Measurements from ENCODE around the gene NHP2.
A peak's percentile ranks its signal among the peaks of the same experiment; 100 is the strongest.
"Not testable (repeated sequence)": the region's sequence is repeated elsewhere in the genome, so short reads cannot be mapped to it uniquely, and the experiment has no call there.

The NHP2 gene

DNA sequence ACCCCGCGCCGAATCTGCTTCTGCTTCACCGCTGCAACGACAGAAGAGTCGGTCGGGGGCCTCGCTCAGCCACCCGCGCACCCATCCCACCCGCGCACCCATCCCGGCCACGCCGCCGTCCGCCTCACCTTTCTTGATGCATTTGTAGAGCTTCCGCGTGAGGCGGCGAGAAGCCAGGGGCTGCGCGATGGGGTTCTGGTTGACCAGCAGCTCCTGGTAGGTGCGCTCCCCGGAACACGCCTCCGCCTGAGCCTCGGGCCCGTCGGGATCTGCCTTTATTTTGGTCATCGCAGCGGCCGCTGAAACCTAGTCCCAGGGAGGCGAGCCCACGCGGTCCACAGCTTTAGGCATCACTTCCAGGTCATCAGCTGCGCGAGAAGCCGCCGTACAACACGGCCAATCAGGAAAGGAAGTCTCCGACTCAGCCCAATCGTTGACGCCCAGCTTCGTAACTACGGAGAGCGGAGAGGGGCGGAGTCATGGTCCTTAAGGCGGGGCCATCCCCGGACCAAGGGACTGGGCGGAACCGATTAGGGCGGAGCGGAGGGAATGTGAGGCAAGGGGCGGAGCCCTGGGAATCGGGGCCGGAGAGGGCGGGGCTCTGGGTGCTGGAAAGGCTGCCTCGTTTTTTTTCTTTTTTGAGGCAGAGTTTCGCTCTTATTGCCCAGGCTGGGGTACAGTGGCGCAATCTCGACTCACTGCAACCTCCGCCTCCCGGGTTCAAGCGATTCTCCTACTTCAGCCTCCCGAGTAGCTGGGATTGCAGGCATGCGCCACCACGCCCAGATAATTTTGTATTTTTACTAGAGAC, at the start of gene NHP2:
TSS of gene NHP2 (minus strand) at position 356 of the 811 bp plus-strand sequence. CDS start at position 288, 68 bp downstream.
- DNase-seq (ENCODE audit: low read depth in 2 of 2) = peak; percentile 95 to 99

DNA sequence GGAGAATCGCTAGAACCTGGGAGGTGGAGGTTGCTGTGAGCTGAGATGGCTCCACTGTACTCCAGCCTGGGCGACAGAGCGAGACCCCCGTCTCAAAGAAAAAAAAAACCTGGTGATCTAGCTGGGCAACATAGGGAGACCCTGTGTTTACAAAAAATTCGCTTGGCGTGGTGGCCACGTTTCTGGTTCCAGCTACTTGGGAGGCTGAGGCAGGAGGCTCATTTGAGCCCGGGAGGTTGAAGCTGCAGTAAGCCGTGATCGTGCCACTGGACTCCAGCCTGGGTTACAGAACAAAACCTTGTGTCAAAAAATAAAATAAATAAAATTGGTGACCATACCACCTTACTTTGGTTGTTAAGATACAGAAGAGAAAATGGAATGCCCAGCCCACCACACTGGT, 48.9 kb upstream of the NHP2 start:
- DNase-seq (ENCODE audit: low read depth in 2 of 2) = no peak

GRCh38 chr5:178201927-178202235, 48.2 kb upstream of the NHP2 start:
- DNase-seq (ENCODE audit: low read depth in 2 of 2) = no peak

DNA sequence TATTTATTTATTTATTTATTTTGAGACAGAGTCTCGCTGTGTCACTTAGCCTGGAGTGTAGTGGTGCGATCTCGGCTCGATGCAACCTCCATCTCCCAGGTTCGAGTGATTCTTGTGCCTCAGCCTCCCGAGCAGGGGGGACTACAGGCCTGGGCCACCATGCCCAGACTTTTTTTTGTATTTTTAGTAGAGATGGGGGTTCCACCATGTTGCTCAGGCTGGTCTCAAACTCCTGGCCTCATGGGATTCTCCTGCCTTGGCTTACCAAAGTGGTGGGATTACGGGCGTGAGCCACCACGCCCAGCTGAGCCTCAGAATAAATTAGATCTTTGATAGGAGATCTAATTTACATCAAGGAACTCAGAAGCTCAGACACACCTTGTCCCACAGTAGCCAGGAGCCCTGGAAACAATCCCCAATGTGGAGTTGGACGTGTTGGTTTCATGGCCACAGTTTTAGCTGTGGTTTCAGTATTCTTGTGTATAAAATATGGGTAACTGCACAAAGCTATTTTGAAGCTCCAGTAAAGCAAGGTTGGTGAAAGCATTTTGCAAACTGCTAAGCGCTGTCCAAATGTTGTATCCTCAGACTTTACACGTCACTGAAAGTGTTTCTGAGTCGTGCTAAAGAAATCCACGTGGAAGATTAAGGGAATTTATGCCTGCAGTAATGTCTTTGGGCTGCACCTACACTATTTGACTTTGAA, 47.7 kb upstream of the NHP2 start:
- no peak for DNase-seq (ENCODE audit: low read depth in 2 of 2)

DNA sequence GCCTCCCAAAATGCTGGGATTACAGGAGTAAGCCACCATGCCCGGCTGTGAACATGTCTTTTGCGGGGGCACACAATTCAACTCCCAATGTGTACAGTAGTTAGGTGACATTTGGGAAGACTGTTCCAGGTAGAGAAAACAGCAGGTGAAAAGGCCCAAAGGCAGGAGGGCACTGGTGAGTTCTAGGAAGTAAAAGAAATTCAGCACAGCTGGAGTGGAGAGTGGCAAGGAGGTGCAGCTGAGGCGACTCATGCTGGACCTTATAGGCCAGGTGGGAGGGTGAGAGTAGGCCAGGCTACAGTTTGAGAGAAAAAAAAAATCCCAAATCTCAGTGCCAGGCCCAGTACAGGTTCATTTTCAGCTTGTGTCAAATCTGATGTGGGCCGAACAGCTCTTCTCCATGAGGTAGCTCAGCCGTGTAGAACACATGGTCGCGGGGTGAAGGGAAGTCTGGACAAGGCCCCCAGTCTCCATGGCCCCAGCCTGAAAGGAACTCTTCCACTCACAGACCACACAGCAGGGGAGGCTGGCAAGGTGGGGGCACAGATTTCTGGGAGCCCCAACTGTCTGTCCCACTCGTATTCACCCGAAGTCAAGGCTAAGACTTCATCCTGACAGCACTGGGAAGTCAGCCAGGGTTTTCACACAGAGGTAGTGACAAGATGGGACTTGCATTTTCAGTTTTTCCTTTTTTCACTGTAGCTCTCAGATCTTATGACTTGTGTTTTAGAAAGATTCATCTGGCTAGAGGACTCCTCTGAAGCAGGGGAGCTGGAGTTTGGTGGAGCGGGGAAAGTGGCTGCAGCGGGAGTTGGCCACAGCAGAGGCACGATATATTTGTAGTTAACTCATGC, 46.1 kb upstream of the NHP2 start:
- DNase-seq (ENCODE audit: low read depth in 2 of 2) = no peak

GRCh38 chr5:178198706-178199105, 45.0 kb upstream of the NHP2 start:
- no peak for DNase-seq (ENCODE audit: low read depth in 2 of 2)

DNA sequence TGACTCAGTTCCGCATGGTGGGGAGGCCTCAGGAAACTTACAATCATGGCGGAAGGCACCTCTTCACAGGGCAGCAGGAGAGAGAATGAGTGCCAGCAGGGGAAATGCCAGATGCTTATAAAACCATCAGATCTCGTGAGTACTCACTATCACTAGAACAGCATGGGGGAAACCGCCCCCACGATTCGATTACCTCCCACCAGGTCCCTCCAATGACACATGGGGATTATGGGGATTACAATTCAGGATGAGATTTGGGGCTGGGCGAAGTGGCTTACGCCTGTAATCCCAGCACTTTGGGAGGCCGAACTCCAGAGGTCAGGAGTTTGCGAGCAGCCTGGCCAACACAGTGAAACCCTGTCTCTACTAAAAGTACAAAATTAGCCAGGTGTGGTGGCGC, 44.5 kb upstream of the NHP2 start:
- not testable (repeated sequence) for DNase-seq (ENCODE audit: low read depth in 2 of 2)

DNA sequence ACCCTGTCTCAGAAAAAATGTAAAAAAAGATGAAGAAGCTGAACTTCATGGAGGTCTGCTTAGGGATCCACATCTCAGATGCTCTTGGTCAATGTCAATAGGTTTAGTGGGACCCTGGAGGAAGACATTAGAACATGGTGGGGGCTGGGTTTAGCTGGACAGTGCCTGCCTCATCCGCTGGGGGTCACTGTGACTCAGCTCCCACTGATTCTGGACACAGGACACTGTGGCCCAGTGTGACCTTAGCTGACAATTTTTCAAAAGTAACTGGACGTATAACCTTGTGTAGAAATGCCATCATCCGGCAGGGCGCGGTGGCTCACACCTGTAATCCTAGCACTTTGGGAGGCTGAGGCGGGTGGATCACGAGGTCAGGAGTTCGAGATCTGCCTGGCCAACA, 43.3 kb upstream of the NHP2 start:
- no peak for DNase-seq (ENCODE audit: low read depth in 2 of 2)

GRCh38 chr5:178196281-178196812, 42.7 kb upstream of the NHP2 start:
- no peak for DNase-seq (ENCODE audit: low read depth in 2 of 2)

- no peak for DNase-seq (ENCODE audit: low read depth in 2 of 2)
Measured at GRCh38 chr5:178194026-178194425, 40.3 kb upstream of the NHP2 start.

DNA sequence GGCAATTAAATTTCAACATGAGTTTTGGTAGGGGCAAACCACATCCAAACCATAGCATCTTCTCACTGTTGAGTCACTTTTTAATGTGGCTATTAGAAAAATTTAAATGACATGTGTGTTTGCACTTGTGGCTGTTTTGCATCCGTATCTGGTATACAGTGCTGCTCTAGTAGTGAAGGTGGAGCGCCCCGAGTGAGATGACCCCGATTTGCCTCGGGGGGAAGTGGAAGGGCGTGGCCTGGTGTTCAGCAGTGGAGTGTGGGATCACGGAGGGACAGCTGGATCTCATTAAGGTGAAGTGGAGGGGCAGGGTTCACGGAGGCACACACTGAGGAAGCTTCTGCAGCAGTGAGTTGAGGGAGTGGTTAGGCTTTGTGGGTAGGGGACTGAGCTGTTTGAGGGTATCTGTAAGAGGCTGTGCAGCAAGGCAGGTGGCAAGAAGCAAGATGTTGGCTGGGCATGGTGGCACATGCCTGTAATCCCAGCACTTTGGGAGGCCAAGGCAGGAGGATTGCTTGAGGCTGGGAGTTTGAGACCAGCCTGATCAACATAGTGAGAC, 39.6 kb upstream of the NHP2 start:
- DNase-seq (ENCODE audit: low read depth in 2 of 2) = no peak

DNA sequence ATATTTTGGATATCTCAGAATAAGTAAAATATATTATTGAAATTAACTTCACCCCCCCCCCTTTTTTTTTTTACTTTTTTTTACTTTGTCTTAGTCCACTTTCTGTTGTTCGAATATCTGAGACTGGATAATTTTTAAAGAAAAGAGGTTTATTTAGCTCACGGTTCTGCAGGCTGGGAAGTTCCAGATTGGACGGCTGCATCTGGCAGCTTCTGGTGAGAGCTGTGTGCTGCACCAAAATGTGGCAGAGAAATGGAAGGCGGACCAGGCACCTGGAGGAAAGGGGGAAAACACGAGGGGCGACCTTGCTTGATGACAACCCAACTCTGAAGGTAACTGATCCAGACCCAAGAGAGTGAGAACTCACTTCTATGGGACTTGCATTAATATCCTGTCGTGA, 39.1 kb upstream of the NHP2 start:
- no peak for DNase-seq (ENCODE audit: low read depth in 2 of 2)

GRCh38 chr5:178192244-178192643, 38.6 kb upstream of the NHP2 start:
- no peak for DNase-seq (ENCODE audit: low read depth in 2 of 2)

GRCh38 chr5:178191661-178192060, 38.0 kb upstream of the NHP2 start:
- DNase-seq (ENCODE audit: low read depth in 2 of 2) = no peak

GRCh38 chr5:178189433-178189832, 35.7 kb upstream of the NHP2 start:
- DNase-seq (ENCODE audit: low read depth in 2 of 2) = no peak

- DNase-seq (ENCODE audit: low read depth in 2 of 2) = no peak
Measured at GRCh38 chr5:178187014-178187413, 33.3 kb upstream of the NHP2 start, which contains the start of gene GMCL2. GMCL2 (minus strand) TSS chr5:178187371; CDS start chr5:178187299, 72 bp downstream.

- DNase-seq (ENCODE audit: low read depth in 2 of 2) = no peak
Measured at GRCh38 chr5:178186427-178186826, 32.7 kb upstream of the NHP2 start.

DNA sequence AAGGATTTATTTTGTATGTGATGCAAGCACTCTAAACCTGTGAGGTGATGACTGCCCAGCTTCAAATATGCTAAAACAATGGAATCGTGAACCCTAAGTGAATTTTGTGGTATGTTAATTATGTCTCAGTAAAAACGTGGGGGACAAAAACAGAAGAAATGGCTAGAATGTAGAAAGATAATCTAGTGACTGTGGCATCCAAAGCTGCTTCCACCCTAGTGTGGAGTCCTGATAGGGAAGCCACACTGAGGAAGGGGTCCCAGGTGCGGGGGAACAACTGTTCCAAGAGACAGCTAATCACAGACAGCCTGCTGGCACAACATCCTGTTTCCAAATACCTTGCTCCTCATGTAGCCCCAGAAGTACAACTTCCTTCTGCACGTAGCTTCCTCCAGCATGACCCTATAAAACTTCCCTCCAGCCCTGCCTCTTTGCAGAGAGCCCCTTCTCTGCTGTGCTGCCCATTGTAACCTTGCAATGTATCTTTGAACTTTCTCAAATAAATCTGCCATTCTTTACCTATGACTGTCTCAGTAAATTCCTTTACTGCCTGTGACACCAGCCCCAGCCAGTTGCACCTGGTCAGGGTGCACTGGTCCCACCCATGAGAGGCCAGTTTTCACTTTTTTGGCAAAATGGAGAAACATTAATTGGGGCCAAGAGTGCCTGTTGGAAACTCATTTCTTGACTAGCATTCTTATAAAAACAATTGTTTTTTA, 28.6 kb upstream of the NHP2 start:
- no peak for DNase-seq (ENCODE audit: low read depth in 2 of 2)

DNA sequence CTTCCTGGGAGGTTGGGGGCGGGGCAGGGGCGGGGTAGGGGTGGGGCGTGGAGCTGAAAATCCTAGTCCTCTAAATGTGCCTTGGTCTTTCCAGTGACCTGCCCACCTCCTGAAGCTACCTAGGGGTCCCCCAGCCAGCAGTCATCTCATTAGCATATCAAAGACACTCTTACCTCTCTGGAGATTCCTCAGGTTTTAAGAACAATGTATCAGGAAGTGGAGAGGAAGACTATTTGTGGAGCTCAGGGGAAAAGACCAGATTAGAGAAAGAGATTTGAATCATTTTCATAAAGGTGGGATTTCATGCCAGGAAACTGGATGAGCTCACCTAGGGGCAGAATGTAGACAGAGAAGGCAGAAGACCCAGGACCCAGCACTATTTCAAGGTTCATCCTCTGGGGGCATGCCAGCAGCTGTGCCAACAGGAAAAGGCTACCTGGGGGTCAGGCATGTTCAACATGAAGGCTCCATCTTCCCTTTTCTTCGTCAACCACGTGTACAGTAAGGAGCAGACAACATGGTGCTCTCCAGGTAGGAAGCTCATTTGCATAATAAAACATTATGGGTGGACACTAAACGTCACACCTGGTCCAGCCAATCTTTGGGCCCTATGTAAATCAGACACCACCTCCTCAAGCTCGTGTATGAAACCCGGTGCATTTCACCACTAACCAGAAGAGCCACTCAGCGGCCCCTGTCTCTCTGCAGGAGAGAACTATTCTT, 26.6 kb upstream of the NHP2 start:
- DNase-seq (ENCODE audit: low read depth in 2 of 2) = no peak

DNA sequence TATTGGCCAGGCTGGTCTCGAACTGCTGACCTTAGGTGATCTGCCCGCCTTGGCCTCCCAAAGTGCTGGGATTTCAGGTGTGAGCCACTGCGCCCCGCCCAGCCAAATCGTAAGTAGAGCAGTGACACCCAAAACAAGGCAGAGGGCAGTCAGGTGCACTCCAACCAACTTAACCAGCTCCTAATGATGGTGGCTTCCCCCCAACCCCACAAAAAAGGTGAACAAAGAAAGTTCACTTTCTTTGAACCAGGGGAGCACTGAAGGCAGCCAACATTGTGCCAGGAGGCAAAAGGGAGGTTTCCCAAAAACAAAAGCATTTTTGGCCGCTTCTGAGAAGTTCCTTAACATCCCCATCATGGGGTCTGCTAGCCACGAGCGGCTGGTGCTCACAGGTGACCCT, 23.9 kb upstream of the NHP2 start:
- no peak for DNase-seq (ENCODE audit: low read depth in 2 of 2)

Measured in stimulated activated CD4-positive, alpha-beta T cell treated with anti-CD3 and anti-CD28 coated beads, Interleukin-12 subunit alpha, Interleukin-12 subunit beta, amount 100 ng/mL, for 24 hours (primary cell).